ENCODE data around the gene CFAP100. TPM values are rescaled to one million over a fixed set of nuclear protein-coding genes. Genes with fewer than 3 reads are reported as not detected.

Gene CFAP100
- total and polyA plus RNA-seq, 12 donors = not detected

DNA sequence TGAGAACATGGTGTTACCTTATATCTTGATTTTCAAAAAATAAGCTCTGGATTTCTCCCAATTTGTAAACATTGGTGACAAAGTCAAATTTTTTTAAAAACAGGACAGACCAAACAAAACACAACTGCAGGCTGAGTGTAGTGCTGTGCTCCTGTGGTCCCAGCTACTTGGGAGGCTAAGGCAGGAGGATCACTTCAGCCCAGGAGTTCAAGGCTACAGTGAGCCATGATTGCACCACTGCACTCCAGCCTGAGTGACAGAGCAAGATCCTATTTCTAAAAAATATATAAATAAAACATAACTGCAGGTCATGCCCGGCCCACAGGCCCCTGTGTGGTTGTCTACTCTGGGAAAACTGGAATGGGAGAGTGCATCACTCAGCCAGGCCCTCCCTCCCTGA lies 84.9 kb downstream of the CFAP100 start:
- no peak overlapping the region for H3K27ac ChIP-seq
- no peak overlapping the region for H3K4me3 ChIP-seq
- no peaks in the 10 kb centered on the region for H3K27me3 ChIP-seq
- WGBS, 2 donors = 79 to 89% methylated on average over 1 of the region's 1 CpG
- peaks cover 2 to 20% (median 10%) of the 10 kb centered on the region in 9 donors for H3K4me1 ChIP-seq
- intact Hi-C loops (cut with DNase I) = loop anchor here in 4 of 10 donors (10.0 kb wide), 3 partner anchors 215 to 235 kb away; no protein-coding TSS in a partner anchor
- H3K36me3 ChIP-seq = no peaks in the 10 kb centered on the region
- no peak for DNase-seq
- TF ChIP-seq, protein P1, sequence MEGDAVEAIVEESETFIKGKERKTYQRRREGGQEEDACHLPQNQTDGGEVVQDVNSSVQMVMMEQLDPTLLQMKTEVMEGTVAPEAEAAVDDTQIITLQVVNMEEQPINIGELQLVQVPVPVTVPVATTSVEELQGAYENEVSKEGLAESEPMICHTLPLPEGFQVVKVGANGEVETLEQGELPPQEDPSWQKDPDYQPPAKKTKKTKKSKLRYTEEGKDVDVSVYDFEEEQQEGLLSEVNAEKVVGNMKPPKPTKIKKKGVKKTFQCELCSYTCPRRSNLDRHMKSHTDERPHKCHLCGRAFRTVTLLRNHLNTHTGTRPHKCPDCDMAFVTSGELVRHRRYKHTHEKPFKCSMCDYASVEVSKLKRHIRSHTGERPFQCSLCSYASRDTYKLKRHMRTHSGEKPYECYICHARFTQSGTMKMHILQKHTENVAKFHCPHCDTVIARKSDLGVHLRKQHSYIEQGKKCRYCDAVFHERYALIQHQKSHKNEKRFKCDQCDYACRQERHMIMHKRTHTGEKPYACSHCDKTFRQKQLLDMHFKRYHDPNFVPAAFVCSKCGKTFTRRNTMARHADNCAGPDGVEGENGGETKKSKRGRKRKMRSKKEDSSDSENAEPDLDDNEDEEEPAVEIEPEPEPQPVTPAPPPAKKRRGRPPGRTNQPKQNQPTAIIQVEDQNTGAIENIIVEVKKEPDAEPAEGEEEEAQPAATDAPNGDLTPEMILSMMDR (IDR thresholded peaks at IDR 0.05) = no peak
- H3K9me3 ChIP-seq = no peaks in the 10 kb centered on the region
- ATAC-seq = no peak

DNA sequence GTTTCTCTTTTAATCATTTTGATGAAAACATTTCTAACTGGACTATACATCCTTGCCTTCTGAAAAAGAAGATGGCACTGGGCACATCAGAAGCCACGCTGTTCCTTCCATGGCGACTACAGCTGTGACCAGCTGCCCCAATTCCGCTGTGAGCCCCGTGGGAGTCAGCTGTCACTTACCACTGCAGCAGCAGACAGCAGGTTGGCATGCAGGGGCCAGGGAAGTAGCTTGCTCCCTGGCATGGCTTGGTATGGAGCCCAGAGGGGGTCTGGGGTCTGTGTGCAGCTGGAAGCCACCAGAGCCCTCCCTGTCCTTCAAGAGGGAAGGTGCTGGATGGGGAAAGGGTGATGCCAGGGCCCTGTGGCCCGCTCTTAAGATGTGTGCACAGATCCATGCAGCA lies 85.5 kb downstream of the CFAP100 start:
- H3K9me3 ChIP-seq = no peaks in the 10 kb centered on the region
- 73 to 85% methylated on average over 5 of the region's 5 CpGs for WGBS, 2 donors
- intact Hi-C loops (cut with DNase I) = no loop called here
- peaks cover 0 to 16% (median 6%) of the 10 kb centered on the region in 9 donors for H3K4me1 ChIP-seq
- H3K36me3 ChIP-seq = no peaks in the 10 kb centered on the region
- ATAC-seq (no peak), DNase-seq (no peak)
- no peaks in the 10 kb centered on the region for H3K27me3 ChIP-seq
- TF ChIP-seq, protein P1 (IDR thresholded peaks at IDR 0.05) = no peak
- H3K4me3 ChIP-seq = no peak overlapping the region
- H3K27ac ChIP-seq = no peak overlapping the region

DNA sequence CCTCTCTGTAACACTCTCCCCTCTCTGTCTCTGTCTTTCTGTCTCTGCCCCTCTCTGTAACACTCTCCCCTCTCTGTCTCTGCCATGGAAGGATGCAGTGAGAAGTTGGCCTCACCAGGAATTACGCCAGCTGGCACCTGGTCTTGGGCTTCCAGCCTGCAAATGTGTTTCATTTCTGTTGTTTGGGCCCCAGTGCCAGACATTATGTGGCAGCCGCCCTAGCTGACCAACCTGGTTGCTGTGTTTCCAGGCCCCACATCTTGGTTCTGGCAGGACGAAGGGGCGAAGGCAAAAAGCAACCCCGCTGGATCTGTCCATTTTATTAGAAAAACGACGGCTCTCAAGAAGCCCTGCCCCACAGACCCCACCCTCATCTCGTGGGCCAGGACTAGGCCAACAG lies 86.2 kb downstream of the CFAP100 start:
- WGBS, 2 donors = 80 to 82% methylated on average over 8 of the region's 8 CpGs
- H3K27ac ChIP-seq = no peak overlapping the region
- ATAC-seq (peak in 1 of 8 donors; percentile 15), DNase-seq (no peak)
- peaks cover 0 to 16% (median 6%) of the 10 kb centered on the region in 9 donors for H3K4me1 ChIP-seq
- no peaks in the 10 kb centered on the region for H3K27me3 ChIP-seq
- TF ChIP-seq, protein P1 (IDR thresholded peaks at IDR 0.05) = no peak
- no peaks in the 10 kb centered on the region for H3K36me3 ChIP-seq
- intact Hi-C loops (cut with DNase I) = no loop called here
- H3K9me3 ChIP-seq = no peaks in the 10 kb centered on the region
- H3K4me3 ChIP-seq = no peak overlapping the region

DNA sequence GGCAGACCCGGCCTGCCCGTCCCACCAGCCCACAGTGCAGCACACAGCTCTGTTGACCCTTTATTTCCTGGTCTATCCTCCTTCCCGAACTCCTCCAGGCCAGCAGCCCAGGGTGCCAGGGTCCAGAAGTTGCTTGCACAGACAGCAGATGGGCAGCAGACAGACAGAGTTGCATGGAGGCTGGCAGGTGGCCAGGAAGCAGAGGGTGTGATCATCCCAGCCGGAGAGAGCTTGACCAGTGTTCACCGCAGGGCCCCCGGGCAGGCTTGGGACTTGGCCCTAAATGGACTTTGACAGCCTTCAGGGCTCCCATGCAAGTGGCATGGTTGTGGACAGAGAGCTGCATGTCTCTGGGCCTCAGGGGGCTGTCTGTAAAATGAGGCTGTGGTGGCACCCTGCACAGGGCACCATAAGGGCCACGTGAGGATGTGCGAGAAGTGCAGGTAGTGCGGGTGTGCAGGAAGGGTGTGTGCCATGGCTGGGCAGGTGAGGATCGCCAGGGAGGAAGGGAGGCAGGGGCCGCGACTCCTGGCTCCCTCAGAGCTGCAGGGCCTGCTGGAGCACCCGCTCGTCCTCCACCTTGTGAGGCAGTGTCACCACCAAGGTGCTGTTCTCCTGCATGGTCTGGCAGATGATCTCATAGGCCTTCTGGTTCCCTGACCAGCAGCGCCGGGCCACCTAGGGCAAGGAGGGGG lies 87.2 kb downstream of the CFAP100 start:
- H3K4me1 ChIP-seq = peaks cover 0 to 14% (median 3%) of the 10 kb centered on the region in 9 donors
- DNase-seq (peak in 1 of 2 donors; percentile 38), ATAC-seq (peak in 4 of 8 donors; percentile 3 to 47 (median 35))
- intact Hi-C loops (cut with DNase I) = no loop called here
- no peaks in the 10 kb centered on the region for H3K36me3 ChIP-seq
- H3K27me3 ChIP-seq = no peaks in the 10 kb centered on the region
- 78 to 85% methylated on average over 16 of the region's 16 CpGs for WGBS, 2 donors
- H3K27ac ChIP-seq = no peak overlapping the region
- no peak overlapping the region for H3K4me3 ChIP-seq
- TF ChIP-seq, protein P1 (IDR thresholded peaks at IDR 0.05) = no peak
- no peaks in the 10 kb centered on the region for H3K9me3 ChIP-seq
